ENCODE results near the gene TMEM150A. TPM values are rescaled to one million over a fixed set of nuclear protein-coding genes. Genes with fewer than 3 reads are reported as not detected.

The TMEM150A gene
- total and polyA plus RNA-seq, 2 of the 4 experiments (the other 2 are of a cell fraction): 4.8 to 16.3 TPM

DNA sequence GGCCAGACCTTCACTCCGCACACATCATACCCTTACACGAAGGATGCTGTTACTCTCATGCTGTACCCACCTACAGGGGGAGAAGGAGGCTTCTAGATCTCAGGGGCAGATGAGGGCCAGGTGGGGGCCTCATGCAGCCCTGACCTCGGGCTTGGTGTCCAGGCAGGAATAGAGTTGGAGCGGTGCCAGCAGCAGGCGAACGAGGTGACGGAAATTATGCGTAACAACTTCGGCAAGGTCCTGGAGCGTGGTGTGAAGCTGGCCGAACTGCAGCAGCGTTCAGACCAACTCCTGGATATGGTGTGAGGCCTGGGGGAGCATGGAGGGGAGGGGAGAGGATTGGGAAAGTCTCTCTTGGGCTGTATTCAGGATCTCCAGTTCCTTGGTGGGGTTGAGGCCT, 10.9 kb downstream of the TMEM150A start:
- Histone ChIP-seq H3K4me1 (ENCODE audit: control insufficient read depth, insufficient read depth, low read length) (peaks cover 23% of the 10 kb centered on the region), H3K23ac (ENCODE audit: low read depth, low read length) (peak overlapping the region; percentile 55; the same call in 1 of the 2 replicates), H2AK9ac (replicated peaks; ENCODE audit: low read depth, low read length, poor library complexity) (peak overlapping the region; percentile 77), H2BK5ac (ENCODE audit: low read depth, low read length, poor library complexity, severe bottlenecking) (peak overlapping the region; percentile 92), H2AFZ (replicated peaks; ENCODE audit: low read length, poor library complexity) (peak overlapping the region; percentile 45), H3K27ac (ENCODE audit: insufficient read depth, low read length) (peak overlapping the region; percentile 38; the same call in 1 of the 2 replicates), H3K9me1 (ENCODE audit: insufficient read depth, low read length) (peaks cover 29% of the 10 kb centered on the region), H3K14ac (replicated peaks; ENCODE audit: low read depth, low read length) (peak overlapping the region; percentile 90; the same call in 1 of the 2 replicates), H4K5ac (ENCODE audit: low read depth, low read length) (peak overlapping the region; percentile 10; the same call in 1 of the 2 replicates), H3K56ac (ENCODE audit: extremely low read depth, insufficient read depth, low read length) (no peak overlapping the region), H2BK15ac (ENCODE audit: low read depth, low read length) (peak overlapping the region; percentile 63; the same call in 1 of the 3 replicates), H2BK120ac (ENCODE audit: low read depth, low read length) (peak overlapping the region; percentile 77; the same call in 1 of the 2 replicates), H2BK20ac (ENCODE audit: low read depth, low read length) (no peak overlapping the region), H3K36me3 (ENCODE audit: control insufficient read depth, insufficient read depth, low read length) (peaks cover under 1% of the 10 kb centered on the region; the same call in 1 of the 2 replicates), H4K20me1 (ENCODE audit: insufficient read depth, low read length) (peaks cover 13% of the 10 kb centered on the region), H3K18ac (ENCODE audit: low read depth, low read length) (no peak overlapping the region), H3K9ac (ENCODE audit: low read depth, low read length) (no peak overlapping the region), H3K9me3 (ENCODE audit: control insufficient read depth, insufficient read depth, low read length) (no peaks in the 10 kb centered on the region), H3K27me3 (ENCODE audit: control insufficient read depth, insufficient read depth, low read length) (no peaks in the 10 kb centered on the region), H2AK5ac (ENCODE audit: low read depth, low read length) (peak overlapping the region; percentile 93; the same call in 1 of the 2 replicates), H3K79me1 (ENCODE audit: low read depth in 1 of 2, low read length in 2 of 2) (peaks cover 33 to 72% of the 10 kb centered on the region in 2 experiments), H3K4me3 (ENCODE audit: insufficient read depth, low read depth, low read length) (no peak overlapping the region), H3K4ac (ENCODE audit: low read depth, low read length) (peak overlapping the region; percentile 80), H4K91ac (ENCODE audit: insufficient read depth, low read depth, low read length) (peak overlapping the region; percentile 77; the same call in 1 of the 2 replicates), H3K4me2 (ENCODE audit: low read depth, low read length) (no peak overlapping the region), H4K8ac (ENCODE audit: low read depth in 2 of 2, low read length in 2 of 2) (peak overlapping the region in 1 of 2 experiments; percentile 74; a peak in 3 of 4 replicates)
- dilution Hi-C loops (cut with HindIII; ENCODE audit: low sequenced_read_pairs, unreplicated experiment) (no loop called here), in situ Hi-C loops (cut with MboI; ENCODE audit: low sequenced_read_pairs) (no loop called here), intact Hi-C loops (cut with micrococcal nuclease) (no loop called here)
- 81% methylated on average over 6 of the region's 12 CpGs; no CpG with 5 or more reads in 1 of the 2 experiments for WGBS, 2 experiments (ENCODE audit: extremely low coverage in 2 of 2, insufficient read length in 1 of 2)
- TF ChIP-seq, protein P1, sequence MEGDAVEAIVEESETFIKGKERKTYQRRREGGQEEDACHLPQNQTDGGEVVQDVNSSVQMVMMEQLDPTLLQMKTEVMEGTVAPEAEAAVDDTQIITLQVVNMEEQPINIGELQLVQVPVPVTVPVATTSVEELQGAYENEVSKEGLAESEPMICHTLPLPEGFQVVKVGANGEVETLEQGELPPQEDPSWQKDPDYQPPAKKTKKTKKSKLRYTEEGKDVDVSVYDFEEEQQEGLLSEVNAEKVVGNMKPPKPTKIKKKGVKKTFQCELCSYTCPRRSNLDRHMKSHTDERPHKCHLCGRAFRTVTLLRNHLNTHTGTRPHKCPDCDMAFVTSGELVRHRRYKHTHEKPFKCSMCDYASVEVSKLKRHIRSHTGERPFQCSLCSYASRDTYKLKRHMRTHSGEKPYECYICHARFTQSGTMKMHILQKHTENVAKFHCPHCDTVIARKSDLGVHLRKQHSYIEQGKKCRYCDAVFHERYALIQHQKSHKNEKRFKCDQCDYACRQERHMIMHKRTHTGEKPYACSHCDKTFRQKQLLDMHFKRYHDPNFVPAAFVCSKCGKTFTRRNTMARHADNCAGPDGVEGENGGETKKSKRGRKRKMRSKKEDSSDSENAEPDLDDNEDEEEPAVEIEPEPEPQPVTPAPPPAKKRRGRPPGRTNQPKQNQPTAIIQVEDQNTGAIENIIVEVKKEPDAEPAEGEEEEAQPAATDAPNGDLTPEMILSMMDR (conservative IDR thresholded peaks at IDR 0.05; ENCODE audit: low read depth, low read length): no peak
- TF ChIP-seq MAZ (IDR thresholded peaks at IDR 0.05; ENCODE audit: borderline replicate concordance, low read depth, low read length) (no peak), CEBPB (IDR thresholded peaks at IDR 0.05; ENCODE audit: low read depth, low read length) (no peak), MAFK (IDR thresholded peaks at IDR 0.05; ENCODE audit: low read depth, low read length) (no peak), CHD1 (IDR thresholded peaks at IDR 0.05; ENCODE audit: low read depth, low read length) (no peak), RAD21 (IDR thresholded peaks at IDR 0.05; ENCODE audit: low read length) (no peak), BHLHE40 (IDR thresholded peaks at IDR 0.05; ENCODE audit: low read depth, low read length) (no peak), RFX5 (IDR thresholded peaks at IDR 0.05; ENCODE audit: low read depth, low read length) (no peak), SMC3 (IDR thresholded peaks at IDR 0.05; ENCODE audit: low read depth, low read length) (no peak), NFE2L2 (IDR thresholded peaks at IDR 0.05; ENCODE audit: low read depth, low read length) (no peak), RCOR1 (IDR thresholded peaks at IDR 0.05; ENCODE audit: insufficient replicate concordance, low read length) (no peak), FOS (IDR thresholded peaks at IDR 0.05; ENCODE audit: low read depth, low read length) (no peak), POLR2A (IDR thresholded peaks at IDR 0.05; ENCODE audit: low read depth, low read length) (no peak), MXI1 (IDR thresholded peaks at IDR 0.05; ENCODE audit: borderline replicate concordance, low read depth, low read length) (no peak)
- TF ChIP-seq, protein P2, sequence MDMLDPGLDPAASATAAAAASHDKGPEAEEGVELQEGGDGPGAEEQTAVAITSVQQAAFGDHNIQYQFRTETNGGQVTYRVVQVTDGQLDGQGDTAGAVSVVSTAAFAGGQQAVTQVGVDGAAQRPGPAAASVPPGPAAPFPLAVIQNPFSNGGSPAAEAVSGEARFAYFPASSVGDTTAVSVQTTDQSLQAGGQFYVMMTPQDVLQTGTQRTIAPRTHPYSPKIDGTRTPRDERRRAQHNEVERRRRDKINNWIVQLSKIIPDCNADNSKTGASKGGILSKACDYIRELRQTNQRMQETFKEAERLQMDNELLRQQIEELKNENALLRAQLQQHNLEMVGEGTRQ (IDR thresholded peaks at IDR 0.05; ENCODE audit: low read depth, low read length): no peak
- TF ChIP-seq, protein P3, sequence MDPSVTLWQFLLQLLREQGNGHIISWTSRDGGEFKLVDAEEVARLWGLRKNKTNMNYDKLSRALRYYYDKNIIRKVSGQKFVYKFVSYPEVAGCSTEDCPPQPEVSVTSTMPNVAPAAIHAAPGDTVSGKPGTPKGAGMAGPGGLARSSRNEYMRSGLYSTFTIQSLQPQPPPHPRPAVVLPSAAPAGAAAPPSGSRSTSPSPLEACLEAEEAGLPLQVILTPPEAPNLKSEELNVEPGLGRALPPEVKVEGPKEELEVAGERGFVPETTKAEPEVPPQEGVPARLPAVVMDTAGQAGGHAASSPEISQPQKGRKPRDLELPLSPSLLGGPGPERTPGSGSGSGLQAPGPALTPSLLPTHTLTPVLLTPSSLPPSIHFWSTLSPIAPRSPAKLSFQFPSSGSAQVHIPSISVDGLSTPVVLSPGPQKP (IDR thresholded peaks at IDR 0.05; ENCODE audit: borderline replicate concordance, low read depth, low read length): no peak
- ChIA-PET CTCF (no interaction called here), POLR2A (ENCODE audit: unreplicated experiment) (interaction anchor here (0.7 to 1.3 kb wide), 2 partner anchors 58 to 172 kb away, joined by 3 read pairs; no protein-coding TSS in a partner anchor)
- no TSS peak for BruUV-seq (replicated peaks)
- ATAC-seq (ENCODE audit: low read depth) (no peak), DNase-seq (no peak)

All from IMR-90 (cell line).